Measurements from ENCODE around the gene SLC38A2. TPM values are rescaled to one million over a fixed set of nuclear protein-coding genes. Genes with fewer than 3 reads are reported as not detected.
A peak's percentile ranks its signal among the peaks of the same experiment; 100 is the strongest.

The SLC38A2 gene
- total RNA-seq, 1 experiment from 2014 or later, result 170 TPM

DNA sequence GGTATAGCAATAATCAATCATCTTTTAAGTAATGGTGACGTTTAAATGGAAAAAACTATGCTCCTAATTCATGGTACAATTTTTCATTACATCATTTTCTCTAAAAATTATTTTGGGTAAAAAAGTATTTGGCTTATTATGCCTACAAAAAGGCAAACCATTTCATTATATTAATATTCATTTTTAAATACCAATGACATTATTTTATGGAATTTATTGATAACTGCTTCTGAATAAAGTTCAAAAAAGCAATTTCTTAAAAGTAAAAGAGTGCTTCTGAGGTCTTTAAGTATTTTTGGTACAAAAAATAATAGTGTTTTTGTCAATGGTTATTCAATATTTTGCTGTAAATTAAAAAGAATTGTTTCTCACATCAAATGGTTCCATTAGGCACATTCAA lies 12.2 kb downstream of the SLC38A2 start:
- H3K4me1 Mint-ChIP-seq (ENCODE audit: low read depth, unreplicated experiment), result peaks cover 17% of the 10 kb centered on the region
- no peak overlapping the region for H3K4me3 Mint-ChIP-seq (ENCODE audit: low read depth, unreplicated experiment)
- peaks cover 78% of the 10 kb centered on the region for H3K36me3 Mint-ChIP-seq (ENCODE audit: insufficient read depth, unreplicated experiment)
- H3K9me3 Mint-ChIP-seq (ENCODE audit: low read depth, unreplicated experiment), result no peaks in the 10 kb centered on the region
- intact Hi-C loops (cut with micrococcal nuclease; ENCODE audit: unreplicated experiment), result loop anchor here (5.0 kb wide), 1 partner anchor 317 kb away; no protein-coding TSS in a partner anchor
- BruUV-seq (replicated peaks), result no TSS peak
- no peaks in the 10 kb centered on the region for H3K27me3 Mint-ChIP-seq (ENCODE audit: unreplicated experiment)
- H3K27ac Mint-ChIP-seq (ENCODE audit: unreplicated experiment), result no peak overlapping the region
- TF ChIP-seq, protein P1, sequence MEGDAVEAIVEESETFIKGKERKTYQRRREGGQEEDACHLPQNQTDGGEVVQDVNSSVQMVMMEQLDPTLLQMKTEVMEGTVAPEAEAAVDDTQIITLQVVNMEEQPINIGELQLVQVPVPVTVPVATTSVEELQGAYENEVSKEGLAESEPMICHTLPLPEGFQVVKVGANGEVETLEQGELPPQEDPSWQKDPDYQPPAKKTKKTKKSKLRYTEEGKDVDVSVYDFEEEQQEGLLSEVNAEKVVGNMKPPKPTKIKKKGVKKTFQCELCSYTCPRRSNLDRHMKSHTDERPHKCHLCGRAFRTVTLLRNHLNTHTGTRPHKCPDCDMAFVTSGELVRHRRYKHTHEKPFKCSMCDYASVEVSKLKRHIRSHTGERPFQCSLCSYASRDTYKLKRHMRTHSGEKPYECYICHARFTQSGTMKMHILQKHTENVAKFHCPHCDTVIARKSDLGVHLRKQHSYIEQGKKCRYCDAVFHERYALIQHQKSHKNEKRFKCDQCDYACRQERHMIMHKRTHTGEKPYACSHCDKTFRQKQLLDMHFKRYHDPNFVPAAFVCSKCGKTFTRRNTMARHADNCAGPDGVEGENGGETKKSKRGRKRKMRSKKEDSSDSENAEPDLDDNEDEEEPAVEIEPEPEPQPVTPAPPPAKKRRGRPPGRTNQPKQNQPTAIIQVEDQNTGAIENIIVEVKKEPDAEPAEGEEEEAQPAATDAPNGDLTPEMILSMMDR (IDR thresholded peaks at IDR 0.05; ENCODE audit: unreplicated experiment), result no peak
- CTCF ChIA-PET, result no interaction called here
- no peak for DNase-seq

- Mint-ChIP-seq H3K36me3 (ENCODE audit: insufficient read depth, unreplicated experiment) (peaks cover 72% of the 10 kb centered on the region), H3K4me3 (ENCODE audit: low read depth, unreplicated experiment) (no peak overlapping the region), H3K4me1 (ENCODE audit: low read depth, unreplicated experiment) (peaks cover 22% of the 10 kb centered on the region), H3K27ac (ENCODE audit: unreplicated experiment) (no peak overlapping the region), H3K9me3 (ENCODE audit: low read depth, unreplicated experiment) (no peaks in the 10 kb centered on the region), H3K27me3 (ENCODE audit: unreplicated experiment) (no peaks in the 10 kb centered on the region)
- intact Hi-C loops (cut with micrococcal nuclease; ENCODE audit: unreplicated experiment), result loop anchor here (5.0 kb wide), 1 partner anchor 318 kb away; no protein-coding TSS in a partner anchor
- BruUV-seq (replicated peaks), result no TSS peak
- TF ChIP-seq, protein P1 (IDR thresholded peaks at IDR 0.05; ENCODE audit: unreplicated experiment), result no peak
- CTCF ChIA-PET, result no interaction called here
- DNase-seq, result no peak
Measured at GRCh38 chr12:46359667-46360280, 12.8 kb downstream of the SLC38A2 start.

DNA sequence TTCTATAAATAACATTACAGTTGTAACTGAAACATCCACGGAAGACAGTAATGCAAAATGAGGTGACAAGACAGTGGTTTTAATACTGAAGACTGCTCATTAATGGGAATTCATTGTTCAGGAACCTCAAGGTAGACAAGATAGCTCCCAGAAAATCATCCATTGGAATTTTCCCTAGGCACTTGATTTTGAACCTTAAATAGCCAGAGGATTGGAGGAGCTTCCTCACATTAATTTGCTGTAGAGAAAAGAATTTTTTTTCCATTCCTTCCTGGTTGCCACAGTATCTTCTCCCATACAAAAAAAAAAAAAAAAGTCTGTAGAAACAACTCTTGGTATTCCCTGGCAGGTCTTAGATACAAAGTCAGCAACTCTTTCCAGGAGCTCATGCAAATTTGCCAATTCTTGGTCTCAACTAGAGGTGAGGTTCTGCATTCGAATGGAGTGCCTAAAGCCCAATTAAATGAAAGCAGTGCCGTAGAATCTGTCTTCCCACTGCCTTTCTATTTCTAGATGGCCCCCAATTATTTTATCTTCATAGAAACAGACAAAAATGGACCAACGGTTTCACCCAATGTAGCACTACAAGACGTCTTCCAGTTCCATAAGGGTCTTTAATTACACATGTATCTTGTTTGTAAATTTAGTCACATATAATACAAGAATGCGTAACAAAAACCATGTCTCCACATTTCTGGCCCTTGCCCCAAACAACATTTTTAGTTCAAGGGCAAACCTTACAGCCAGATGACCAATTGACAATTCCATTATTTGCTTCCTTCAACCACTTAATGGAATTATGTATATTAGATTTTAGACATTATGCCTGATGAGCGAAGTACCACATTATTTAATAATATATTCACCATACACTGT lies 13.5 kb downstream of the SLC38A2 start:
- DNase-seq, result no peak
- peaks cover 66% of the 10 kb centered on the region for H3K36me3 Mint-ChIP-seq (ENCODE audit: insufficient read depth, unreplicated experiment)
- CTCF ChIA-PET, result no interaction called here
- TSS peak; percentile 3 for BruUV-seq (replicated peaks)
- no peak overlapping the region for H3K4me3 Mint-ChIP-seq (ENCODE audit: low read depth, unreplicated experiment)
- intact Hi-C loops (cut with micrococcal nuclease; ENCODE audit: unreplicated experiment), result no loop called here
- no peaks in the 10 kb centered on the region for H3K27me3 Mint-ChIP-seq (ENCODE audit: unreplicated experiment)
- peaks cover 30% of the 10 kb centered on the region for H3K4me1 Mint-ChIP-seq (ENCODE audit: low read depth, unreplicated experiment)
- no peak overlapping the region for H3K27ac Mint-ChIP-seq (ENCODE audit: unreplicated experiment)
- TF ChIP-seq, protein P1 (IDR thresholded peaks at IDR 0.05; ENCODE audit: unreplicated experiment), result no peak
- no peaks in the 10 kb centered on the region for H3K9me3 Mint-ChIP-seq (ENCODE audit: low read depth, unreplicated experiment)

- CTCF ChIA-PET, result no interaction called here
- no peak overlapping the region for H3K4me3 Mint-ChIP-seq (ENCODE audit: low read depth, unreplicated experiment)
- BruUV-seq (replicated peaks), result no TSS peak
Measured at GRCh38 chr12:46358325-46358700, 14.3 kb downstream of the SLC38A2 start.

More at GRCh38 chr12:46358325-46358700, 14.3 kb downstream of the SLC38A2 start:
- peaks cover 34% of the 10 kb centered on the region for H3K4me1 Mint-ChIP-seq (ENCODE audit: low read depth, unreplicated experiment)
- TF ChIP-seq, protein P1 (IDR thresholded peaks at IDR 0.05; ENCODE audit: unreplicated experiment), result no peak
- peaks cover 59% of the 10 kb centered on the region for H3K36me3 Mint-ChIP-seq (ENCODE audit: insufficient read depth, unreplicated experiment)
- no peaks in the 10 kb centered on the region for H3K9me3 Mint-ChIP-seq (ENCODE audit: low read depth, unreplicated experiment)
- no peak for DNase-seq
- H3K27ac Mint-ChIP-seq (ENCODE audit: unreplicated experiment), result no peak overlapping the region
- no peaks in the 10 kb centered on the region for H3K27me3 Mint-ChIP-seq (ENCODE audit: unreplicated experiment)
- intact Hi-C loops (cut with micrococcal nuclease; ENCODE audit: unreplicated experiment), result no loop called here
